RCC 7860 (cell line): ENCODE measurements around the gene WFIKKN2.
"Not testable (repeated sequence)": the region's sequence is repeated elsewhere in the genome, so short reads cannot be mapped to it uniquely, and the experiment has no call there.

ENCODE experiments used
- DNase-seq: peaks from one replicate; pipeline ENCODE4 v3.0.0-alpha.2; 2015; ENCODE audit warnings: low spot score
- FAIRE-seq: peaks from 2 replicates; lab custom pipeline; 2012; peaks lifted over from hg19 to GRCh38; lab: Jason Lieb, UNC

WFIKKN2 gene

GRCh38 chr17:50835301-50836234 lies at the start of gene WFIKKN2:
TSS of gene WFIKKN2 (plus strand) at chr17:50835586. CDS start at chr17:50835938, 352 bp downstream.
- FAIRE-seq (no peak), DNase-seq (no peak)

GRCh38 chr17:50785946-50786570 lies 49.3 kb upstream of the WFIKKN2 start:
- DNase-seq (no peak), FAIRE-seq (no peak)

- no peak for FAIRE-seq
- no peak for DNase-seq
Measured at GRCh38 chr17:50787106-50787505, 48.3 kb upstream of the WFIKKN2 start.

GRCh38 chr17:50790618-50791017 lies 44.8 kb upstream of the WFIKKN2 start:
- DNase-seq = no peak
- FAIRE-seq = no peak

GRCh38 chr17:50792132-50792531 lies 43.3 kb upstream of the WFIKKN2 start:
- no peak for DNase-seq
- no peak for FAIRE-seq

GRCh38 chr17:50793007-50793406 lies 42.4 kb upstream of the WFIKKN2 start:
- FAIRE-seq (no peak), DNase-seq (no peak)

GRCh38 chr17:50794361-50794760 lies 41.0 kb upstream of the WFIKKN2 start:
- no peak for FAIRE-seq
- DNase-seq = no peak

GRCh38 chr17:50797135-50797810 lies 38.1 kb upstream of the WFIKKN2 start:
- DNase-seq = no peak
- no peak for FAIRE-seq

- FAIRE-seq = no peak
- no peak for DNase-seq
Measured at GRCh38 chr17:50798424-50799288, 36.7 kb upstream of the WFIKKN2 start.

- FAIRE-seq (no peak), DNase-seq (no peak)
Measured at GRCh38 chr17:50799582-50799981, 35.8 kb upstream of the WFIKKN2 start.

GRCh38 chr17:50800196-50800700 lies 35.1 kb upstream of the WFIKKN2 start:
- FAIRE-seq = no peak
- no peak for DNase-seq

- DNase-seq (no peak), FAIRE-seq (no peak)
Measured at GRCh38 chr17:50802609-50803571, 32.5 kb upstream of the WFIKKN2 start.

GRCh38 chr17:50803676-50804075 lies 31.7 kb upstream of the WFIKKN2 start:
- no peak for DNase-seq
- no peak for FAIRE-seq

GRCh38 chr17:50804749-50805475 lies 30.5 kb upstream of the WFIKKN2 start:
- not testable (repeated sequence) for DNase-seq

GRCh38 chr17:50805486-50805885 lies 29.9 kb upstream of the WFIKKN2 start:
- FAIRE-seq = no peak
- DNase-seq = no peak

More at GRCh38 chr17:50804749-50805475, 30.5 kb upstream of the WFIKKN2 start:
- FAIRE-seq = not testable (repeated sequence)

- no peak for DNase-seq
- FAIRE-seq = no peak
Measured at GRCh38 chr17:50806141-50806643, 29.2 kb upstream of the WFIKKN2 start.

GRCh38 chr17:50807009-50807408 lies 28.4 kb upstream of the WFIKKN2 start:
- FAIRE-seq (no peak), DNase-seq (no peak)

- no peak for FAIRE-seq
- DNase-seq = no peak
Measured at GRCh38 chr17:50807675-50808074, 27.7 kb upstream of the WFIKKN2 start.
